Mesothelial cell of epicardium (in vitro differentiated cells): ENCODE data around the gene HOXA10. TPM values are rescaled to one million over a fixed set of nuclear protein-coding genes. Genes with fewer than 3 reads are reported as not detected.

Experiments used
- DNase-seq, 2 experiments: peaks; one replicate each; pipeline ENCODE4 v3.0.0; 2021; ENCODE audit warnings: low spot score in 2 of 2; ENCODE audit not compliant: unreplicated experiment in 2 of 2
- H3K27ac Mint-ChIP-seq: 2 replicates; pipeline ENCODE4 v1.8.0; 2021; ENCODE audit warnings: mixed read lengths
- H3K27me3 Mint-ChIP-seq: 2 replicates; pipeline ENCODE4 v1.8.0; 2021; ENCODE audit warnings: low read depth, mixed read lengths
- H3K36me3 Mint-ChIP-seq: 2 replicates; pipeline ENCODE4 v1.8.0; 2021; ENCODE audit warnings: mixed read lengths
- H3K4me1 Mint-ChIP-seq: 2 replicates; pipeline ENCODE4 v1.8.0; 2021; ENCODE audit warnings: mixed read lengths
- H3K4me3 Mint-ChIP-seq: 2 replicates; pipeline ENCODE4 v1.8.0; 2021; ENCODE audit warnings: mild to moderate bottlenecking, moderate library complexity, mixed read lengths
- H3K9me3 Mint-ChIP-seq: 2 replicates; pipeline ENCODE4 v1.8.0; 2021; ENCODE audit warnings: mixed read lengths
- CTCF ChIP-seq: fragments of 200-600 bp; sonication (generic); IDR thresholded peaks from one replicate; pipeline ENCODE4 v1.5.0; 2021; ENCODE audit warnings: antibody characterized with exemption; ENCODE audit not compliant: unreplicated experiment
- total RNA-seq: library from RNA; stranded (reverse); gene quantifications from 3 replicates; pipeline ENCODE4 v1.2.1, GENCODE V29; 2021

HOXA10 gene
- total RNA-seq, 1 donor from 2014 or later, result 14.4 TPM

GRCh38 chr7:27180431-27181420, 6.6 kb upstream of the HOXA10 start:
- DNase-seq, result no peak
- no peaks in the 10 kb centered on the region for H3K36me3 Mint-ChIP-seq
- no peak for TF ChIP-seq CTCF
- H3K27me3 Mint-ChIP-seq, result peaks cover 99% of the 10 kb centered on the region
- H3K27ac Mint-ChIP-seq, result peak overlapping the region; percentile 92
- peaks cover 29% of the 10 kb centered on the region for H3K4me1 Mint-ChIP-seq
- no peaks in the 10 kb centered on the region for H3K9me3 Mint-ChIP-seq
- H3K4me3 Mint-ChIP-seq, result peak overlapping the region; percentile 38

- Mint-ChIP-seq H3K9me3 (no peaks in the 10 kb centered on the region), H3K36me3 (no peaks in the 10 kb centered on the region), H3K27me3 (peaks cover 99% of the 10 kb centered on the region), H3K4me1 (peaks cover 25% of the 10 kb centered on the region), H3K27ac (peak overlapping the region; percentile 92), H3K4me3 (peak overlapping the region; percentile 69)
- DNase-seq, result peak; percentile 67 to 83
- peak; percentile 87 for TF ChIP-seq CTCF
These were observed 5.6 kb upstream of the HOXA10 start for GRCh38 chr7:27179503-27180430.

GRCh38 chr7:27179030-27179429, 4.9 kb upstream of the HOXA10 start:
- H3K4me3 Mint-ChIP-seq, result peak overlapping the region; percentile 69
- H3K27ac Mint-ChIP-seq, result peak overlapping the region; percentile 88
- H3K27me3 Mint-ChIP-seq, result peaks cover 100% of the 10 kb centered on the region
- no peak for DNase-seq
- no peaks in the 10 kb centered on the region for H3K36me3 Mint-ChIP-seq
- no peaks in the 10 kb centered on the region for H3K9me3 Mint-ChIP-seq
- peaks cover 25% of the 10 kb centered on the region for H3K4me1 Mint-ChIP-seq
- TF ChIP-seq CTCF, result no peak

- H3K4me1 Mint-ChIP-seq, result peaks cover 25% of the 10 kb centered on the region
- peak overlapping the region; percentile 69 for H3K4me3 Mint-ChIP-seq
- no peaks in the 10 kb centered on the region for H3K9me3 Mint-ChIP-seq
- no peaks in the 10 kb centered on the region for H3K36me3 Mint-ChIP-seq
- peak overlapping the region; percentile 76 for H3K27ac Mint-ChIP-seq
- peaks cover 94% of the 10 kb centered on the region for H3K27me3 Mint-ChIP-seq
- DNase-seq, result no peak
- no peak for TF ChIP-seq CTCF
These were observed 4.2 kb upstream of the HOXA10 start for GRCh38 chr7:27178366-27178765.

GRCh38 chr7:27177795-27178320, 3.7 kb upstream of the HOXA10 start:
- Mint-ChIP-seq H3K4me1 (peaks cover 22% of the 10 kb centered on the region), H3K27ac (peak overlapping the region; percentile 76), H3K36me3 (no peaks in the 10 kb centered on the region), H3K9me3 (no peaks in the 10 kb centered on the region), H3K4me3 (peak overlapping the region; percentile 69), H3K27me3 (peaks cover 92% of the 10 kb centered on the region)
- DNase-seq, result no peak
- no peak for TF ChIP-seq CTCF
